ENCODE measurements around the gene ACHE. TPM values are rescaled to one million over a fixed set of nuclear protein-coding genes. Genes with fewer than 3 reads are reported as not detected.
A peak's percentile ranks its signal among the peaks of the same experiment; 100 is the strongest.

The ACHE gene
- polyA plus RNA-seq, 4 donors: 3.5 to 11.2 (median 7.7) TPM

- Histone ChIP-seq H3K9me3 (ENCODE audit: control insufficient read depth in 2 of 2, insufficient read depth in 1 of 2, low read depth in 1 of 2, low read length in 1 of 2) (peaks cover 0 to 4% of the 10 kb centered on the region in 2 donors), H3K36me3 (ENCODE audit: control insufficient read depth in 3 of 3, insufficient read depth in 2 of 3, low read depth in 1 of 3, low read length in 3 of 3) (no peaks in the 10 kb centered on the region), H3K4me1 (ENCODE audit: control insufficient read depth in 3 of 3, insufficient read depth in 2 of 3, low read depth in 1 of 3, low read length in 2 of 3) (peaks cover 0 to 22% (median under 1%) of the 10 kb centered on the region in 3 donors), H3K27ac (ENCODE audit: low read depth in 1 of 3, low read length in 2 of 3) (no peak overlapping the region), H3K4me3 (ENCODE audit: low read depth in 1 of 3, low read length in 3 of 3) (no peak overlapping the region), H3K27me3 (ENCODE audit: control insufficient read depth in 3 of 3, insufficient read depth in 3 of 3, low read length in 3 of 3) (no peaks in the 10 kb centered on the region)
- DNase-seq (no peak), FAIRE-seq (no peak)
- WGBS, 3 donors: 93 to 98% (median 97%) methylated on average over 5 of the region's 5 CpGs
Measured at GRCh38 chr7:100908512-100908911, 12.8 kb upstream of the ACHE start.

GRCh38 chr7:100902638-100903037 is 7.0 kb upstream of the ACHE start:
- H3K27ac ChIP-seq (ENCODE audit: low read depth in 1 of 3, low read length in 2 of 3): peak overlapping the region; percentile 66 to 86 (median 77)
- H3K36me3 ChIP-seq (ENCODE audit: control insufficient read depth in 3 of 3, insufficient read depth in 2 of 3, low read depth in 1 of 3, low read length in 3 of 3): no peaks in the 10 kb centered on the region
- no peaks in the 10 kb centered on the region for H3K27me3 ChIP-seq (ENCODE audit: control insufficient read depth in 3 of 3, insufficient read depth in 3 of 3, low read length in 3 of 3)
- DNase-seq (no peak), FAIRE-seq (no peak)
- H3K9me3 ChIP-seq (ENCODE audit: control insufficient read depth in 2 of 2, insufficient read depth in 1 of 2, low read depth in 1 of 2, low read length in 1 of 2): peaks cover 0 to 3% of the 10 kb centered on the region in 2 donors
- H3K4me1 ChIP-seq (ENCODE audit: control insufficient read depth in 3 of 3, insufficient read depth in 2 of 3, low read depth in 1 of 3, low read length in 2 of 3): peaks cover 0 to 28% (median 5%) of the 10 kb centered on the region in 3 donors
- H3K4me3 ChIP-seq (ENCODE audit: low read depth in 1 of 3, low read length in 3 of 3): no peak overlapping the region
- WGBS, 3 donors: 58 to 80% (median 60%) methylated on average over 7 of the region's 7 CpGs

GRCh38 chr7:100901921-100902332 is 6.2 kb upstream of the ACHE start:
- no peaks in the 10 kb centered on the region for H3K36me3 ChIP-seq (ENCODE audit: control insufficient read depth in 3 of 3, insufficient read depth in 2 of 3, low read depth in 1 of 3, low read length in 3 of 3)
- H3K27me3 ChIP-seq (ENCODE audit: control insufficient read depth in 3 of 3, insufficient read depth in 3 of 3, low read length in 3 of 3): no peaks in the 10 kb centered on the region
- WGBS, 3 donors: 17 to 56% (median 35%) methylated on average over 5 of the region's 5 CpGs
- FAIRE-seq (no peak), DNase-seq (peak; percentile 96 to 98)
- no peak overlapping the region for H3K4me3 ChIP-seq (ENCODE audit: low read depth in 1 of 3, low read length in 3 of 3)
- H3K27ac ChIP-seq (ENCODE audit: low read depth in 1 of 3, low read length in 2 of 3): peak overlapping the region; percentile 66 to 86 (median 77)
- peaks cover 0 to 3% of the 10 kb centered on the region in 2 donors for H3K9me3 ChIP-seq (ENCODE audit: control insufficient read depth in 2 of 2, insufficient read depth in 1 of 2, low read depth in 1 of 2, low read length in 1 of 2)
- H3K4me1 ChIP-seq (ENCODE audit: control insufficient read depth in 3 of 3, insufficient read depth in 2 of 3, low read depth in 1 of 3, low read length in 2 of 3): peaks cover 0 to 34% (median 5%) of the 10 kb centered on the region in 3 donors

GRCh38 chr7:100900978-100901377 is 5.3 kb upstream of the ACHE start:
- FAIRE-seq (no peak), DNase-seq (no peak)
- Histone ChIP-seq H3K9me3 (ENCODE audit: control insufficient read depth in 2 of 2, insufficient read depth in 1 of 2, low read depth in 1 of 2, low read length in 1 of 2) (peaks cover 0 to 3% of the 10 kb centered on the region in 2 donors), H3K4me1 (ENCODE audit: control insufficient read depth in 3 of 3, insufficient read depth in 2 of 3, low read depth in 1 of 3, low read length in 2 of 3) (peaks cover 0 to 40% (median 5%) of the 10 kb centered on the region in 3 donors), H3K27ac (ENCODE audit: low read depth in 1 of 3, low read length in 2 of 3) (peak overlapping the region in 2 of 3 donors; percentile 6 to 51), H3K36me3 (ENCODE audit: control insufficient read depth in 3 of 3, insufficient read depth in 2 of 3, low read depth in 1 of 3, low read length in 3 of 3) (no peaks in the 10 kb centered on the region), H3K27me3 (ENCODE audit: control insufficient read depth in 3 of 3, insufficient read depth in 3 of 3, low read length in 3 of 3) (peaks cover 0 to 7% (median 2%) of the 10 kb centered on the region in 3 donors), H3K4me3 (ENCODE audit: low read depth in 1 of 3, low read length in 3 of 3) (no peak overlapping the region)
- 70 to 89% (median 79%) methylated on average over 2 of the region's 2 CpGs for WGBS, 3 donors

- H3K36me3 ChIP-seq (ENCODE audit: control insufficient read depth in 3 of 3, insufficient read depth in 2 of 3, low read depth in 1 of 3, low read length in 3 of 3): no peaks in the 10 kb centered on the region
- WGBS, 3 donors: 91 to 94% (median 94%) methylated on average over 5 of the region's 5 CpGs
- H3K27me3 ChIP-seq (ENCODE audit: control insufficient read depth in 3 of 3, insufficient read depth in 3 of 3, low read length in 3 of 3): peaks cover 0 to 14% (median 3%) of the 10 kb centered on the region in 3 donors
- H3K4me1 ChIP-seq (ENCODE audit: control insufficient read depth in 3 of 3, insufficient read depth in 2 of 3, low read depth in 1 of 3, low read length in 2 of 3): peaks cover 0 to 48% (median 5%) of the 10 kb centered on the region in 3 donors
- DNase-seq: no peak
- no peak overlapping the region for H3K27ac ChIP-seq (ENCODE audit: low read depth in 1 of 3, low read length in 2 of 3)
- H3K4me3 ChIP-seq (ENCODE audit: low read depth in 1 of 3, low read length in 3 of 3): no peak overlapping the region
- no peak for FAIRE-seq
- H3K9me3 ChIP-seq (ENCODE audit: control insufficient read depth in 2 of 2, insufficient read depth in 1 of 2, low read depth in 1 of 2, low read length in 1 of 2): peaks cover 0 to 3% of the 10 kb centered on the region in 2 donors
Measured at GRCh38 chr7:100899432-100899831, 3.7 kb upstream of the ACHE start.

- H3K9me3 ChIP-seq (ENCODE audit: control insufficient read depth in 2 of 2, insufficient read depth in 1 of 2, low read depth in 1 of 2, low read length in 1 of 2): peaks cover 0 to 3% of the 10 kb centered on the region in 2 donors
- peak; percentile 90 to 93 for DNase-seq
- H3K36me3 ChIP-seq (ENCODE audit: control insufficient read depth in 3 of 3, insufficient read depth in 2 of 3, low read depth in 1 of 3, low read length in 3 of 3): peaks cover 0 to 2% (median 0%) of the 10 kb centered on the region in 3 donors
- FAIRE-seq: no peak
- H3K4me3 ChIP-seq (ENCODE audit: low read depth in 1 of 3, low read length in 3 of 3): no peak overlapping the region
- H3K27me3 ChIP-seq (ENCODE audit: control insufficient read depth in 3 of 3, insufficient read depth in 3 of 3, low read length in 3 of 3): peaks cover 0 to 19% (median 3%) of the 10 kb centered on the region in 3 donors
- peaks cover 0 to 53% (median 5%) of the 10 kb centered on the region in 3 donors for H3K4me1 ChIP-seq (ENCODE audit: control insufficient read depth in 3 of 3, insufficient read depth in 2 of 3, low read depth in 1 of 3, low read length in 2 of 3)
- peak overlapping the region; percentile 58 to 91 (median 87) for H3K27ac ChIP-seq (ENCODE audit: low read depth in 1 of 3, low read length in 2 of 3)
- WGBS, 3 donors: 44 to 66% (median 53%) methylated on average over 13 of the region's 13 CpGs
Measured at GRCh38 chr7:100897772-100898454, 2.2 kb upstream of the ACHE start.

- DNase-seq: peak; percentile 64 to 84
- H3K9me3 ChIP-seq (ENCODE audit: control insufficient read depth in 2 of 2, insufficient read depth in 1 of 2, low read depth in 1 of 2, low read length in 1 of 2): peaks cover 0 to 3% of the 10 kb centered on the region in 2 donors
- WGBS, 3 donors: 1 to 2% (median 2%) methylated on average over 42 to 95 of the region's 95 CpGs
- peak overlapping the region; percentile 27 to 91 (median 87) for H3K27ac ChIP-seq (ENCODE audit: low read depth in 1 of 3, low read length in 2 of 3)
- H3K4me1 ChIP-seq (ENCODE audit: control insufficient read depth in 3 of 3, insufficient read depth in 2 of 3, low read depth in 1 of 3, low read length in 2 of 3): peaks cover 0 to 45% (median 2%) of the 10 kb centered on the region in 3 donors
- H3K4me3 ChIP-seq (ENCODE audit: low read depth in 1 of 3, low read length in 3 of 3): peak overlapping the region; percentile 5 to 63 (median 13)
- H3K27me3 ChIP-seq (ENCODE audit: control insufficient read depth in 3 of 3, insufficient read depth in 3 of 3, low read length in 3 of 3): peaks cover 0 to 19% (median 3%) of the 10 kb centered on the region in 3 donors
- H3K36me3 ChIP-seq (ENCODE audit: control insufficient read depth in 3 of 3, insufficient read depth in 2 of 3, low read depth in 1 of 3, low read length in 3 of 3): peaks cover 0 to 9% (median 0%) of the 10 kb centered on the region in 3 donors
- FAIRE-seq: no peak
Measured at GRCh38 chr7:100896732-100897608, 1.3 kb upstream of the ACHE start.

All from small intestine (tissue), 7 donors.